Measurements from ENCODE around the gene LRP1.
A peak's percentile ranks its signal among the peaks of the same experiment; 100 is the strongest.

LRP1 gene

GRCh38 chr12:57238854-57239554 is 110.7 kb downstream of the LRP1 start:
- Histone ChIP-seq H3K27me3 (ENCODE audit: low read depth) (no peaks in the 10 kb centered on the region), H3K9me3 (no peaks in the 10 kb centered on the region), H3K36me3 (replicated peaks) (peaks cover 18% of the 10 kb centered on the region), H3K4me1 (peaks cover 22% of the 10 kb centered on the region), H3K4me3 (peak overlapping the region; percentile 54)
- in situ Hi-C loops (cut with MboI; ENCODE audit: low sequenced_read_pairs), result no loop called here
- peak; percentile 80 to 93 for DNase-seq (ENCODE audit: low spot score in 2 of 2)

- no peak for DNase-seq (ENCODE audit: low spot score in 2 of 2)
Observed at GRCh38 chr12:57239587-57240065, 111.3 kb downstream of the LRP1 start.

GRCh38 chr12:57240066-57240921 is 112.0 kb downstream of the LRP1 start:
- peak overlapping the region; percentile 54 for H3K4me3 ChIP-seq
- peaks cover 22% of the 10 kb centered on the region for H3K4me1 ChIP-seq
- in situ Hi-C loops (cut with MboI; ENCODE audit: low sequenced_read_pairs), result no loop called here
- peak; percentile 56 to 75 for DNase-seq (ENCODE audit: low spot score in 2 of 2)
- H3K27me3 ChIP-seq (ENCODE audit: low read depth), result no peaks in the 10 kb centered on the region
- no peaks in the 10 kb centered on the region for H3K9me3 ChIP-seq
- H3K36me3 ChIP-seq (replicated peaks), result peaks cover 5% of the 10 kb centered on the region

More at GRCh38 chr12:57239587-57240065, 111.3 kb downstream of the LRP1 start:
- in situ Hi-C loops (cut with MboI; ENCODE audit: low sequenced_read_pairs), result no loop called here
- Histone ChIP-seq H3K4me3 (peak overlapping the region; percentile 54), H3K9me3 (no peaks in the 10 kb centered on the region), H3K36me3 (replicated peaks) (peaks cover 11% of the 10 kb centered on the region), H3K27me3 (ENCODE audit: low read depth) (no peaks in the 10 kb centered on the region), H3K4me1 (peaks cover 22% of the 10 kb centered on the region)

DNA sequence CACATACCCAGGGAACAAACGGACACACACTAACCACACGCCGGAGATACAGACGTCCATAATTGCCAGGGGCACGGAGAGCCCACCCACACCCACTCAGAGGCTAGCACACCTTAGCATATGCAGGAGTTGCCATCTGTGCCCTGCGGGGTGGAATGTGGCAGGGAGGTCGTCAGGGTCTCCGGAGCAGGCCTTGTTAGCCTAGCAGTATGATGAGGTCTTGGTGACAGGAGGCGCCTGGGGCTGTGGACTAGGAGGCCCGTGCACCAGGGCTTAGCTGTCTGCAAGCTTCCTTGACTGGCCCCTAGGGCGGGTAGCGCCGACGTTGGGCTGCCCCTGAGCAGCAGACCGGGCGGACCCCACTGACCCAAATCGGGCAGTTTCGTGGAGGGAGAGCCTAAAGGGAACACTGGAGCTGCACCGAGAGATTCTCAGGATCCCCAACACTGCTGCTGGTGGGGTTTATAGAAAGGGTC is 112.7 kb downstream of the LRP1 start:
- in situ Hi-C loops (cut with MboI; ENCODE audit: low sequenced_read_pairs), result no loop called here
- Histone ChIP-seq H3K27me3 (ENCODE audit: low read depth) (no peaks in the 10 kb centered on the region), H3K36me3 (replicated peaks) (no peaks in the 10 kb centered on the region), H3K4me1 (peaks cover 22% of the 10 kb centered on the region), H3K9me3 (no peaks in the 10 kb centered on the region), H3K4me3 (peak overlapping the region; percentile 54)
- DNase-seq (ENCODE audit: low spot score in 2 of 2), result peak in 1 of 2 experiments; percentile 66

- Histone ChIP-seq H3K27me3 (ENCODE audit: low read depth) (no peaks in the 10 kb centered on the region), H3K36me3 (replicated peaks) (no peaks in the 10 kb centered on the region), H3K4me1 (peaks cover 22% of the 10 kb centered on the region), H3K9me3 (no peaks in the 10 kb centered on the region), H3K4me3 (peak overlapping the region; percentile 54)
- no peak for DNase-seq (ENCODE audit: low spot score in 2 of 2)
- in situ Hi-C loops (cut with MboI; ENCODE audit: low sequenced_read_pairs), result no loop called here
Observed at GRCh38 chr12:57241402-57242310, 113.4 kb downstream of the LRP1 start.

- no peaks in the 10 kb centered on the region for H3K9me3 ChIP-seq
- in situ Hi-C loops (cut with MboI; ENCODE audit: low sequenced_read_pairs), result no loop called here
- peaks cover 22% of the 10 kb centered on the region for H3K4me1 ChIP-seq
- no peaks in the 10 kb centered on the region for H3K36me3 ChIP-seq (replicated peaks)
- no peak for DNase-seq (ENCODE audit: low spot score in 2 of 2)
- no peaks in the 10 kb centered on the region for H3K27me3 ChIP-seq (ENCODE audit: low read depth)
- H3K4me3 ChIP-seq, result no peak overlapping the region
Observed at GRCh38 chr12:57242329-57242690, 114.0 kb downstream of the LRP1 start.

- DNase-seq (ENCODE audit: low spot score in 2 of 2), result peak; percentile 34 to 90
- Histone ChIP-seq H3K4me1 (peaks cover 22% of the 10 kb centered on the region), H3K9me3 (no peaks in the 10 kb centered on the region), H3K36me3 (replicated peaks) (no peaks in the 10 kb centered on the region), H3K27me3 (ENCODE audit: low read depth) (no peaks in the 10 kb centered on the region), H3K4me3 (peak overlapping the region; percentile 36)
- in situ Hi-C loops (cut with MboI; ENCODE audit: low sequenced_read_pairs), result no loop called here
Observed at GRCh38 chr12:57242691-57243454, 114.6 kb downstream of the LRP1 start.

DNA sequence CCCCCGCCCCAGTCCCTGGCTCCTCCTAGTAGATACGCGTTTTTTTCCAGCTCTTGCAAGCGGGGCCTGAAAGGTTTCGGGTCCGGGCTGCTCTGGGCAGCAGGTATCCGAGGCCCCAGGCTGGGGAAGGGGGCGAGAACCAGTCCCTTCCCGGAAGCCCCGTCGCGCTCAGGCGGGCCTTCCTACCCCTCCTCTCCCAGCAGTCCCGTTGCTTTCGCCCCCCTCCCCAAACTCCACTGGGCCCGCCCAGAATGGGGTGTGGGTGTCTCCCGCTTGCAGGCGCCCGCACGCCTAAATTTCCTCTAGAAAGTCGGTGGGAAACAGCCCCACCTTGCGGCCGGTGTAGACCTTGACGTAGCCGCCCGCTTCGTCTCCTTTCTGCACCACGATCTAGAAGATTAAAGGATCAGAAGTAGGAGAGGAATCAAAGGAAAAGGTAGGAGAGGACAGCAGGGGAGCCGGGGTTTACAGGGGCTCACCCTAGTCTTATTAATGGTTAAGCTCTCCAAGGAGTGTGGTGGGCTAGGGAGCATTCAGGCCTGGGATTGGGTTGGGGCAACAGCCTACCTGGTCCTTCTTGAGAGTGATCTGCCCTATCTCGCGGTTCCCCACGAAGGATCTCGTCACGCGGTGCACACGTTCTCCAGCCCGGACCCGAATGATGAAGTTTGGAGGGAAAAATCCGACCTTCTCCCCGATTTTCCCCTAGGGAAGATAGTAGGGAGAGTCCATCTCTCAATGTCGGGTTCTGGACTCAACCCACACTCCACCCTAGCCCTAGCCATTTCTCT is 115.4 kb downstream of the LRP1 start:
- H3K4me1 ChIP-seq, result peaks cover 17% of the 10 kb centered on the region
- no peaks in the 10 kb centered on the region for H3K27me3 ChIP-seq (ENCODE audit: low read depth)
- H3K4me3 ChIP-seq, result peak overlapping the region; percentile 36
- no peaks in the 10 kb centered on the region for H3K36me3 ChIP-seq (replicated peaks)
- in situ Hi-C loops (cut with MboI; ENCODE audit: low sequenced_read_pairs), result no loop called here
- H3K9me3 ChIP-seq, result no peaks in the 10 kb centered on the region
- peak; percentile 74 to 92 for DNase-seq (ENCODE audit: low spot score in 2 of 2)

DNA sequence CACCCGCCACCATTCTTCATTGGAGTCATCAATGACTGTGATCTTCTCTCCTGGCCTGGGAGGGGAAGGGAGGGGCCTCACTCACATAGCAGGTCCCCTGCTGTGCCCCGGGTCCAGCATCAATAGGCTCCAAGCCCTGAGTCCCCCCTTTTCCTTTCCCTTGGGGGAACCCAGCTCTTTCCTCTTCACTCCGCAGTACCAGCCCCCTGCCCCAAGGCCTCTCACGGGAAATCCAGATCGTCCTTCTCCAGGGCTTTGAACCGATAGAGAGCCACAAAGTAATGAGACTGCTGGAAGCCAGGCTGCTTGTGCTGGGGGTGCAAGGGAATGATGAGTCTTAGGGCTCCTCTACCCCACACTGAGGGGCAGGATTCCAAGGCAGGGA is 116.0 kb downstream of the LRP1 start:
- H3K9me3 ChIP-seq, result no peaks in the 10 kb centered on the region
- peaks cover 15% of the 10 kb centered on the region for H3K4me1 ChIP-seq
- DNase-seq (ENCODE audit: low spot score in 2 of 2), result no peak
- in situ Hi-C loops (cut with MboI; ENCODE audit: low sequenced_read_pairs), result no loop called here
- H3K36me3 ChIP-seq (replicated peaks), result no peaks in the 10 kb centered on the region
- no peaks in the 10 kb centered on the region for H3K27me3 ChIP-seq (ENCODE audit: low read depth)
- no peak overlapping the region for H3K4me3 ChIP-seq

DNA sequence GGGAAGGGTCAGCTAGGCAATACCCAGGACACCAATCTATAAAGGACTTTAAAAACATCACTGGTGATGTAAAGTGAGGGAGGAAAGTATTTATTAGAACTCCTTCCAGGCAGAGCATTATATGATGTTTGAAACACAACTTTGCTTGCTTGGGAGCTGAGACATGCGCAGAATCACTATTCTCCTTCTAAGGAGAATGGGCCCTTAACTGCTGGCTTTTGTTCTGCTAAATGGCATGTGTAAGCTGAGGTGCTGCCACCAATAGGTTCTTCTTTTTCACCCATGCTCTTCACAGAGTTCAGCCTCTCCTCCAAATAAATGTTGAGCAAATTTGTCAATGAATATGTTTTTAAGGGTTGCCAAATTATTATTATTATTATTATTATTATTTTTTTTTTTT is 118.8 kb downstream of the LRP1 start:
- no peak for DNase-seq (ENCODE audit: low spot score in 2 of 2)
- no peaks in the 10 kb centered on the region for H3K27me3 ChIP-seq (ENCODE audit: low read depth)
- no peak overlapping the region for H3K4me3 ChIP-seq
- no peaks in the 10 kb centered on the region for H3K9me3 ChIP-seq
- no peaks in the 10 kb centered on the region for H3K36me3 ChIP-seq (replicated peaks)
- in situ Hi-C loops (cut with MboI; ENCODE audit: low sequenced_read_pairs), result no loop called here
- H3K4me1 ChIP-seq, result peaks cover 2% of the 10 kb centered on the region; the same call in 1 of the 2 replicates

GRCh38 chr12:57248934-57249742 is 120.9 kb downstream of the LRP1 start:
- Histone ChIP-seq H3K9me3 (no peaks in the 10 kb centered on the region), H3K36me3 (replicated peaks) (no peaks in the 10 kb centered on the region), H3K4me1 (no peaks in the 10 kb centered on the region), H3K4me3 (no peak overlapping the region), H3K27me3 (ENCODE audit: low read depth) (no peaks in the 10 kb centered on the region)
- DNase-seq (ENCODE audit: low spot score in 2 of 2), result no peak
- in situ Hi-C loops (cut with MboI; ENCODE audit: low sequenced_read_pairs), result no loop called here

All from HAP-1 (cell line).